ENCODE data around the gene TAS2R60. TPM values are rescaled to one million over a fixed set of nuclear protein-coding genes. Genes with fewer than 3 reads are reported as not detected.
A peak's percentile ranks its signal among the peaks of the same experiment; 100 is the strongest.
"Not testable (repeated sequence)": the region's sequence is repeated elsewhere in the genome, so short reads cannot be mapped to it uniquely, and the experiment has no call there.

Gene TAS2R60
- total RNA-seq, 8 experiments from 2014 or later: not detected

DNA sequence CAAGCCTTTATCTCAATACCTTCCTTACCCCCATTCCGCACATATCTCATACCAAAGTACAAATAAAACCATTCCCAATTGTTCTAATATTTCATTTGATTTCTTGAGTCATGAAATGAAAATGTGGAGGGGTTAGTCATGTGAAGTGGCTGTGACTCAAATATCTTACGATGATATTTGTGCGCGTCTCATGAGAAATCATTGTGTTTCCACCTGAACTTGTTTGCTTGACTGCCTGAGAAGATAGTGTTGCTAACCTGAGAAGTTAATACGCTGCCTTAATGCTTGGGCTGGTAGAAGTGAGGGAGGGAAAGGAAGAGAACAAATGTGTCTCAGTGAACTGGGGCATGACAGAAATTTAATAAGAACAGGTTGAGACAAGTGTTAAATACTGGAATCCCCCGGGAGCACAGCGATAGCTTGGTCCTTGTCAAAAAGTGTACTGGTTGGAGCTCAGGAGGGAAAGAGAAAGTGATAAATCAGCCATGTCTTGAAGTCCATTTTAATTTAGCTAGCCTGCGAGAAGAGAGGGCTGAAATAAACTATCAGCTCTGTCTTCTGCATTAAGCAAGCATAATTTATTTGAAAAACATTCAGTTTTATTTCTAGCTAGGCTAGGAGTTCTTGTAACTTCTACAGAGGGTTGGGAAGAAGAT lies 27.4 kb upstream of the TAS2R60 start:
- Histone ChIP-seq H3K4me3 (no peak overlapping the region), H3K4me1 (replicated peaks in 1 of 2) (peaks cover 9 to 32% of the 10 kb centered on the region in 2 donors), H3K27ac (no peak overlapping the region)
- WGBS, 10 experiments: 64 to 100% (median 80%) methylated on average over 2 to 7 of the region's 8 CpGs
- in situ Hi-C loops (cut with MboI; ENCODE audit: low pct_unique_long_range_greater_than_20kb in 2 of 9, low sequenced_read_pairs in 9 of 9, unreplicated experiment in 9 of 9): loop anchor here in 2 of 9 experiments (25.0 kb wide), 1 partner anchor 179 kb away; no protein-coding TSS in a partner anchor
- ATAC-seq (replicated peaks in 6 of 8): peak in 4 of 8 experiments; percentile 42 to 80 (median 70)

DNA sequence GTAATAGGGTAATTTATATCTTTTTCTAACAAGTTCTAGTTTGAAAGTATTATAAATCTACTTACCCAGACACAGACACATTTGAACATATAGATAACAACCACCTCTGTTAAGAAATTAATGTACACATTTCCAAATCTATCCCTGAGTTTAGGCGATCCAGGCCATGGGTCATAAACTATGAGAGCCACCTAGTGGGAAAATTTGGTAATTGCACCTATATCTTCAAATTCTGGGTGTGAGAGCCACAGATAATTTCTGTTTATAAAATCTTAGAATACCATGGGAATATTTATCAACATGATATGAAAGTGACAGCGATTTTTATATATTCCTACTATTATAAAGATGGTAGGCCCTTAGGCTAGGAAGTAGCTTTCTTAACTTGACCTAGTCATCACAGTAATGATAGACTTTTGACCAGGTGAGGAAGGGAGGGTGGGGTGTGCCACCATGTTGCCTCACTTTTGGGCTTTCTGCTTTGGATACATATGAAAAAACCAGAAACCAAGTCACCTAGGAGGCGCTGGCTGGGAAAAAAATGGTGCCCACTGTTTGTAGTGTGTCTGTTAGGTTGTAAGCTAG lies 26.6 kb upstream of the TAS2R60 start:
- Histone ChIP-seq H3K27ac (no peak overlapping the region), H3K4me1 (replicated peaks in 1 of 2) (peaks cover 1 to 25% of the 10 kb centered on the region in 2 donors), H3K4me3 (no peak overlapping the region)
- 0 to 27% (median 0%) methylated on average over 1 to 3 of the region's 3 CpGs; no CpG with 5 or more reads in 1 of the 10 experiments for WGBS, 10 experiments
- peak in 7 of 8 experiments; percentile 29 to 65 (median 43) for ATAC-seq (replicated peaks in 6 of 8)
- in situ Hi-C loops (cut with MboI; ENCODE audit: low pct_unique_long_range_greater_than_20kb in 2 of 9, low sequenced_read_pairs in 9 of 9, unreplicated experiment in 9 of 9): loop anchor here in 2 of 9 experiments (25.0 kb wide), 1 partner anchor 179 kb away; no protein-coding TSS in a partner anchor

- peaks cover 0 to 18% of the 10 kb centered on the region in 2 donors for H3K4me1 ChIP-seq (replicated peaks in 1 of 2)
- no peak overlapping the region for H3K27ac ChIP-seq
- WGBS, 10 experiments: 25 to 100% (median 58%) methylated on average over 1 of the region's 1 CpG; no CpG with 5 or more reads in 4 of the 10 experiments
- in situ Hi-C loops (cut with MboI; ENCODE audit: low pct_unique_long_range_greater_than_20kb in 2 of 9, low sequenced_read_pairs in 9 of 9, unreplicated experiment in 9 of 9): loop anchor here in 2 of 9 experiments (25.0 kb wide), 1 partner anchor 181 kb away; no protein-coding TSS in a partner anchor
- no peak overlapping the region for H3K4me3 ChIP-seq
- ATAC-seq (replicated peaks in 6 of 8): peak in 2 of 8 experiments; percentile 56 to 60
Measured at GRCh38 chr7:143417734-143418383, 25.4 kb upstream of the TAS2R60 start.

DNA sequence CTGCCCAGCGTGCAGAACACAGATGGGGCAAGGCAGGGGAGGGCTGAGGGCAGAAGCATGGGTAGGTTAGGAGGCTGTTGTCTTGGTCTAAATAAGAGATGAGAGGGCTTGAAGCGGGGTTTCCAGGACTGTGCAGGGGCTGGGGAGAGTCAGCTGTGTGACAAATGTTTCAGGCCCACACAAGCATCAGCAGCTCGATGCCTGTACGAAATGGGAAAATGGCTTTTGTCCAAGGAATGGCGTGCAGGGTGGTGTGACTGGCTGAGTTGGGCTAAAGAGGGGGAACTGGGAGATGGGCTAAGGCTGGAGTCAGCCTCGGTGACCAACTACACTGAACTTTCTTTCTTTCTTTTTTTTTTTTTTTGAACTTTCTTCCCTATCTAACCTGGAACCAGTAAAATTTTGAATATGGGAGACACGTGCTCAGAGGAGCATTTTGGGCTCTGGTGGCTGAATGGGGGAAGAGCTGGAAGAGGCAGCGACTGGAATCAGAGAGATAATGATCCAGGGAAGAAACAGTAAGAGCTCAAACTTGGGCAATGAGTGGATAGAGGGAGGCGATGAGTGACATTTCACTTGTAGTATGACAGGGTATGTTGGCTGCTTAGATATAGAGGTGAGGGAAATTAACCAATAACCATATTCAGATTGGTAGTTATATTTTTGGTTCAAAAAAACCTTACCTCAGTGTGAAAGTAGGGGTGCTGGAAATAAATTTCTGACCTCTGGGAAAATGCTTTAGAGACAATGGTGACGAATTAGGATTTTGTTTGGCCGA lies 24.4 kb upstream of the TAS2R60 start:
- 57 to 94% (median 77%) methylated on average over 1 to 6 of the region's 11 CpGs; no CpG with 5 or more reads in 1 of the 10 experiments for WGBS, 10 experiments

DNA sequence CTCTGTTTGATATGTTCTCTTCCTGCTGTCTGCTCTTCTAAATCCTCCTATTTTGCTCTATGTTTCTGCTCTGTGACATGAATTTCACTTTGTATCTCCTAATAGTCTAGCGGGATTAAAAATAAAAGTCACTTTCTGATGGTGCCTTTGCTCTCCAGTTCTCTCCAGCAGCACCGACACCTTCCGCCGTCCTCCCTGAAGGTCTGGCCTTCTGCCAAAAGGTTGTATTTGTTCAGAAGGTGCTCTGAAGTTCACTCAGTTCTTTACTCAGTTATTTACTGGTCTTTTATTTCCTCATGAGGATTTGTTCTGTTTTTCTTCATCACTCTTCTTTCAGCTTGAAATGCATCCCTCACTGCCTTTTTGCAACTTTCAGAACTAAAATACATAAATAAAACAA lies 23.4 kb upstream of the TAS2R60 start:
- ATAC-seq (replicated peaks in 6 of 8): no peak
- no peak overlapping the region for H3K27ac ChIP-seq
- H3K4me3 ChIP-seq: no peak overlapping the region
- 57 to 100% (median 84%) methylated on average over 3 to 4 of the region's 4 CpGs for WGBS, 10 experiments
- in situ Hi-C loops (cut with MboI; ENCODE audit: low pct_unique_long_range_greater_than_20kb in 2 of 9, low sequenced_read_pairs in 9 of 9, unreplicated experiment in 9 of 9): loop anchor here in 2 of 9 experiments (25.0 kb wide), 1 partner anchor 183 kb away; no protein-coding TSS in a partner anchor
- peaks cover 0 to 17% of the 10 kb centered on the region in 2 donors for H3K4me1 ChIP-seq (replicated peaks in 1 of 2)

More for the DNA sequence above, 24.4 kb upstream of the TAS2R60 start:
- in situ Hi-C loops (cut with MboI; ENCODE audit: low pct_unique_long_range_greater_than_20kb in 2 of 9, low sequenced_read_pairs in 9 of 9, unreplicated experiment in 9 of 9): loop anchor here in 2 of 9 experiments (25.0 kb wide), 1 partner anchor 182 kb away; no protein-coding TSS in a partner anchor
- Histone ChIP-seq H3K27ac (no peak overlapping the region), H3K4me1 (replicated peaks in 1 of 2) (peaks cover 0 to 17% of the 10 kb centered on the region in 2 donors), H3K4me3 (no peak overlapping the region)
- no peak for ATAC-seq (replicated peaks in 6 of 8)

- in situ Hi-C loops (cut with MboI; ENCODE audit: low pct_unique_long_range_greater_than_20kb in 2 of 9, low sequenced_read_pairs in 9 of 9, unreplicated experiment in 9 of 9): loop anchor here in 2 of 9 experiments (25.0 kb wide), 1 partner anchor 183 kb away; no protein-coding TSS in a partner anchor
- 33 to 100% (median 71%) methylated on average over 1 to 2 of the region's 3 CpGs; no CpG with 5 or more reads in 3 of the 10 experiments for WGBS, 10 experiments
Measured at GRCh38 chr7:143420624-143421023, 22.6 kb upstream of the TAS2R60 start.

GRCh38 chr7:143422033-143422432 lies 21.2 kb upstream of the TAS2R60 start:
- in situ Hi-C loops (cut with MboI; ENCODE audit: low pct_unique_long_range_greater_than_20kb in 2 of 9, low sequenced_read_pairs in 9 of 9, unreplicated experiment in 9 of 9): loop anchor here in 2 of 9 experiments (25.0 kb wide), 1 partner anchor 185 kb away; no protein-coding TSS in a partner anchor
- Histone ChIP-seq H3K4me3 (no peak overlapping the region), H3K4me1 (replicated peaks in 1 of 2) (no peaks in the 10 kb centered on the region), H3K27ac (no peak overlapping the region)
- no peak for ATAC-seq (replicated peaks in 6 of 8)
- 40 to 100% (median 86%) methylated on average over 1 to 2 of the region's 3 CpGs; no CpG with 5 or more reads in 4 of the 10 experiments for WGBS, 10 experiments

More at GRCh38 chr7:143420624-143421023, 22.6 kb upstream of the TAS2R60 start:
- H3K27ac ChIP-seq; H3K4me3 ChIP-seq; ATAC-seq (replicated peaks in 6 of 8): not testable (repeated sequence)
- H3K4me1 ChIP-seq (replicated peaks in 1 of 2): peaks cover 0 to 14% of the 10 kb centered on the region in 2 donors

DNA sequence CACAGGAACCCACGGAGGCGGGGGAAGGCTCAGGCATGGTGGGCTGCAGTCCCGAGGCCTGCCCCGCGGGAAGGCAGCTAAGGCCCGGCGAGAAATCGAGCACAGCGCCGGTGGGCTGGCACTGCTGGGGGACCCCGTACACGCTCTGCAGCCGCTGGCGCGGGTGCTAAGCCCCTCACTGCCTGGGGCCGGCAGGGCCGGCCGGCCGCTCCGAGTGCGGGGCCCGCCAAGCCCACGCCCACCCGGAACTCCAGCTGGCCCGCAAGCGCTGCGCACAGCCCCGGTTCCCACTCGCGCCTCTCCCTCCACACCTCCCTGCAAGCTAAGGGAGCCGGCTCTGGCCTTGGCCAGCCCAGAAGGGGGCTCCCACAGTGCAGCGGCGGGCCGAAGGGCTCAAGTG lies 18.8 kb upstream of the TAS2R60 start:
- in situ Hi-C loops (cut with MboI; ENCODE audit: low pct_unique_long_range_greater_than_20kb in 2 of 9, low sequenced_read_pairs in 9 of 9, unreplicated experiment in 9 of 9): loop anchor here in 2 of 9 experiments (25.0 kb wide), 1 partner anchor 187 kb away; no protein-coding TSS in a partner anchor
- 100% methylated on average over 2 of the region's 34 CpGs; no CpG with 5 or more reads in 9 of the 10 experiments for WGBS, 10 experiments

DNA sequence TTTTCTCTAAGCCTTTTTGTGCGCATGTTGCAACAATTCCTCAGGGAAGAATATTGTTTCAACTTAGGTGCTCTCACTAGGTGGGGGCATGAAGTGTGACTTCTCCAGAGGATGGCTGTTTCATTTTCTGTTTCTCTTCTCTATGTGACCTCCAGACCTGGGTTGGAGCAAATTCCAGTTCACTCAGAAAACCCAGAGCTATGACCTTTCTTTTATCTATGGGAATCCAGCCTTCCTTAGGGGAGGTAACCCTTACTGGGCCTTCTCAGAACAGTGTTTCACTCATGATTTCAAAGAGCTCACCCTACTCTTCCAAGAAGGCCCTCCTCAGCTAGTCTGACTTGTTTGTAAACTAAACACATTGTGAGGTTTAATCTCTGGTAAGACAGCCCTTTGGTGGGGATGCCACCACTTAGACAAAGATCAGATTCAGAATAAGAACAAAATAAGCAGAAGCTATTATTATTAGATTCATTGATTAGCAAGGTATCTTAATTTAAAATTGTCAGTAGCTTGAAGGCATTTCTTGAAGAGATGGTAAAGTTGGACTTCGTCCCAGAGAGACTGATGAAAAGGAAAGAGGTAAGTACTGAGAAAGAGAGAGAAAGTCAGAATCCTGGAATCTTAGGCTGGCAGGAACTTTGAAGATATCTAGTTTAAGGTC lies 16.6 kb upstream of the TAS2R60 start:
- Histone ChIP-seq H3K4me1 (replicated peaks in 1 of 2) (no peaks in the 10 kb centered on the region), H3K27ac (no peak overlapping the region), H3K4me3 (no peak overlapping the region)
- 40 to 100% (median 95%) methylated on average over 1 to 2 of the region's 2 CpGs; no CpG with 5 or more reads in 2 of the 10 experiments for WGBS, 10 experiments
- peak in 2 of 8 experiments; percentile 22 to 59 for ATAC-seq (replicated peaks in 6 of 8)
- in situ Hi-C loops (cut with MboI; ENCODE audit: low pct_unique_long_range_greater_than_20kb in 2 of 9, low sequenced_read_pairs in 9 of 9, unreplicated experiment in 9 of 9): loop anchor here in 1 of 9 experiments (25.0 kb wide), 1 partner anchor 414 kb away; no protein-coding TSS in a partner anchor

More for the DNA sequence above, 18.8 kb upstream of the TAS2R60 start:
- ATAC-seq (replicated peaks in 6 of 8); H3K4me3 ChIP-seq; H3K4me1 ChIP-seq (replicated peaks in 1 of 2); H3K27ac ChIP-seq: not testable (repeated sequence)

GRCh38 chr7:143429770-143430698 lies 13.2 kb upstream of the TAS2R60 start:
- no peak for ATAC-seq (replicated peaks in 6 of 8)
- 21 to 100% (median 84%) methylated on average over 1 to 8 of the region's 10 CpGs; no CpG with 5 or more reads in 1 of the 10 experiments for WGBS, 10 experiments

GRCh38 chr7:143431109-143431508 lies 12.1 kb upstream of the TAS2R60 start:
- WGBS, 10 experiments: 71 to 100% (median 93%) methylated on average over 1 to 2 of the region's 2 CpGs; no CpG with 5 or more reads in 1 of the 10 experiments
- no peak for ATAC-seq (replicated peaks in 6 of 8)
- Histone ChIP-seq H3K27ac (no peak overlapping the region), H3K4me1 (replicated peaks in 1 of 2) (peaks cover under 1 to 6% of the 10 kb centered on the region in 2 donors), H3K4me3 (no peak overlapping the region)
- in situ Hi-C loops (cut with MboI; ENCODE audit: low pct_unique_long_range_greater_than_20kb in 2 of 9, low sequenced_read_pairs in 9 of 9, unreplicated experiment in 9 of 9): loop anchor here in 1 of 9 experiments (25.0 kb wide), 1 partner anchor 419 kb away; no protein-coding TSS in a partner anchor

More at GRCh38 chr7:143429770-143430698, 13.2 kb upstream of the TAS2R60 start:
- in situ Hi-C loops (cut with MboI; ENCODE audit: low pct_unique_long_range_greater_than_20kb in 2 of 9, low sequenced_read_pairs in 9 of 9, unreplicated experiment in 9 of 9): loop anchor here in 1 of 9 experiments (25.0 kb wide), 1 partner anchor 418 kb away; no protein-coding TSS in a partner anchor
- Histone ChIP-seq H3K27ac (no peak overlapping the region), H3K4me3 (no peak overlapping the region), H3K4me1 (replicated peaks in 1 of 2) (no peaks in the 10 kb centered on the region)
